ENCODE measurements around the gene BAMBI.

The BAMBI gene

GRCh38 chr10:28676326-28676967 is 874 bp upstream of the BAMBI start:
- no peak for DNase-seq (ENCODE audit: low read depth)

DNA sequence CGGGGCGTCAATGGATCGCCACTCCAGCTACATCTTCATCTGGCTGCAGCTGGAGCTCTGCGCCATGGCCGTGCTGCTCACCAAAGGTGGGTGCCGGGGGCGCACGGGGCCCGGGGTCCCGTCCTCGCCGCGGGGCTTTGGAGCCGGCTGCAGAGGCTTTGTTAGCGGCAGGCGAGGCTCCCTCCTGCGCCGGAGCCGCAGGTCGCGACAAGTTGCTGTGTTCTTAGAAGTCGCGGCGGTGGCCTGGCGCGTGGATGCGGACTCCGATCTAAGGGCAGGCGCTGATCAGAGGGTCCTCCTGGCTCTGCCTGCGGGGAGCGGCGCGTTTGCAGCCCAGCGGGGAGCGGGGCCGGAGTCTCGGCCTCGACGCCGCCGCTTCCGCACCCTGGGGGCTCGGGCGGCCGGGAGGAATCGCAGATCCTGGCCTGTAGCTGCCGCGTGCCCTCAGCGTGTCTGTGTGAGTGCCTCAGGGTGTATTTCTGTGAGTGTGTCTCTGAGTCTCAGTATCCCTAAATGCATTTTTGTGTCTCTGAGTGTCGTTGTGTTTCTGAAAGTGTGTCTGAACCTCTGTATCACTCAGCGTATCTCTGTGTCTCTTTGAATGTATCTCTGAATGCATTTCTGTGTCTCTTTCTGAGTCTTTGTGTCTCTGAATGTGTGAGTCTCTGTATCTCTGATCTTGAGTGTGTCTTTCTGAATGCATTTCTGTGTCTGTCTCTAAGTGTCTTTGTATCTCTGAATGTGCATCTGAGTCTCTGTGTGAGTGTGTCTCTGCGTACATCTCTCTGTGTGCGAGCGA is 766 bp downstream of the BAMBI start:
- DNase-seq (ENCODE audit: low read depth) = no peak

- no peak for DNase-seq (ENCODE audit: low read depth)
Measured at GRCh38 chr10:28678687-28679457, 1.6 kb downstream of the BAMBI start.

DNA sequence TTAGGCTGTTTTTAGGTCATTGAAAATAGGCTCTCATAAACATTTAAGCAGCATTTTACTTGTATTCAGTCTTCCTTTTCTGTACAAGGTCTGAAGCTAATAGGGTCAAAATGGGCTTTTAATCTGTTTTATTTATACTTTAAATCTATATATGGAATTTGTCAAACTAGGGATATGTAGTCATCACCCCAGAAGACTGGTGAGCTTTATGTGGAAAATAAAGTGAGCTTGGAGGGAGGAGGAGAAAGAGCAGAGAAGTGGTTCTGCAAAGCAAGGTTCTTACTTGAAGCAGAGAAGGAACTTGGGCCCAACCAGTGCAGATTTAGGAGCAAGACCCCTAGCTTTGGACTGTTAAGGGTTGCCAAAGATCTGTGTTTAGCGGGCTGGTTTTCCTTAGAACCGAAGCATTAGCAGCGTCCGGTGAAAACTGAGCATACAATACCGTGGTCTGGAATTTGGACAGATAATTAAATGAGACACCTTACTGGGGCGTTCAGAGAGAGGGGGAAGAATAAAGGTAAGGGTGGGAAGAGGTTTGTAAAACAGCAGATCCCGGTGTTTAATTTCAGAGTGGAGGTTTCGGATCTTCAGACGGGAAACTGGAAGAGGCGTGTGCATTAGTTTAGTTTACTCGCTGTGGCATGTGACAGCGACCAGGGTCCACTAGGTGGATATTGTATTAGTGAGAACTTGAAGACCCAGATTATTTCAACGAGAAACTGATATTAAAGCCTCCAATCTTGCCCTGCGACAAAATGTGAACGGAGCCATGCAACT is 2.4 kb downstream of the BAMBI start:
- no peak for DNase-seq (ENCODE audit: low read depth)

DNA sequence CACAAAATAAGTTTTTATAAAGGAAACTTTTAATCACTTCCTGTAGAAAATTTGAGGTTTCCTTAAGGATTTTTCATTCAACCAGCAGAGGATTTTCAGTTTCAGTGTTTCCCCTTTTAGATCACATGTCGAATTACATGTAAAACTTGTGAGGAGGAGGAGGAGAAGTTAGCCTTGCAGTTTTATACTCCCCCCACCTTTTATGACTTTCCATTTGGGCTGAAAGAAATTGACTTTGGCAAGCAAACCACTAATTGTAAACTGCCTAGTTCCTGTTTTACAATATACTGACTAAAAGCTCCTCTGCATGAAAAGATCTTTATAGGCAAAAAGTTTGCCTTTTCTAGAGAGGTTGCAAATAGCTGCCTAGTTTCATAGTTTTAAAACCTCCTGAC is 3.0 kb downstream of the BAMBI start:
- no peak for DNase-seq (ENCODE audit: low read depth)

- DNase-seq (ENCODE audit: low read depth) = no peak
Measured at GRCh38 chr10:28681291-28681763, 4.0 kb downstream of the BAMBI start.

- no peak for DNase-seq (ENCODE audit: low read depth)
Measured at GRCh38 chr10:28681928-28682750, 4.8 kb downstream of the BAMBI start.

DNA sequence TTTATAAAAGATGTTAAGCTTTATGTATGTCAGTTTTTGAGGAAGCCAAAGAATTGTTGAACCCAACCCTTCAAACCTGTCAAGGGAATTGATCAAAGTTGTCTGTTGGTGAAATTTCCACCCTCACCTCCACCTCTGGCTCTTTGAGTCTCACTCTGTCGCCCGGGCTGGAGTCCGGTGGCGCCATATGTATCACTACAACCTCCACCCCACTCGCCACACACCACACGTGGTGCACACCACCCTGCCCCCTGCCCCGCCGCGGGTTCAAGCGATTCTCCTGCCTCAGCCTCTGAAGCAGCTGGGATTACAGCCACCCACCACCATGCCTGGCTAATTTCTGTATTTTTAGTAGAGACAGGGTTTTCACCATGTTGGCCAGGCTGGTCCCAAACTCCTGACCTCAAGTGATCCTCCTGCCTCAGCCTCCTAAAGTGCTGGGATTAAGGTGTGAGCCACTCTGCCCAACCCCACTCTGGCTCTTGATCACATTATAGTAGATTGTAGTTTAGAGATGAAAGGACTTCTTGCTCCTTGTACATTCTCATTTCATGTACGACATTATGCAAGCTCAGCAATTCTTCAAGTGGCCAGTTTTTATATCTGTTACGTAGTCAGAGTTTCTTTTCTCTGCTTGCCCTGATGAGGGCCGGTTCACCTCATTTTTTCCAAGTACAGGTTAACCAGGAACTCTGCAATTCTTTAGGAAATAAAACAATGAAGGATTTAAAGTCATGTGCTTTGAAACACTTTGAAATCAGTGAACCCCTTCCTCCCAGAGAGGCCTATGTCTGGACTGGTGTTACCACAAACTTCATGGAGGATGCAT is 7.0 kb downstream of the BAMBI start:
- no peak for DNase-seq (ENCODE audit: low read depth)

DNA sequence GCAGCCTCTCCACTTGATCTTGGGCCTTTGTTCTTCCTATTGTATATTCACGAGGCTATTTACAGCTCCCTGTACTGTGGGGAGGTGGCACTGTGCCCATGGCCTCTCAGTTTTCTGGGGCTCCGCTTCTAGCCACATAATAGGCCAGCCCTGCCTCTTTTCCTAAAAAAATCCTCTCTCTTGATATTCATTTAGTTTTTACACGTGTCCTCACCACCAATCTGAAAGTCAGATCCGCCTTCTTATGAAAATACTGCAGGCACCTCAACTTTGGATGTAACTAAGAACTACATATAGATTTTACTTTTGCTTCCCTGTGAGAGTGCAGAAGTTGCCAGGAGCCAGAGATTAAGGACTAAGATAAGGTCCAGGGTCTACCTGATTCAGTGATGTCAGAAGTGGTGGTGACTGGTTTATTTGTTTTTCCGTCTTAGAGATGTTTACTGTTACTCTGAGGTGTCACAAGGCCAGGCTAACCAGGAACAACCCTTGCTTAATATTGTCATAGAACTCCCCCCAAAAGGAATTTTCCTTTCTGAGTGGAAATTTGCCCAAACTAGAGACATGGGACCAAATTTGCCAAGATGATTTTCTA is 7.8 kb downstream of the BAMBI start:
- DNase-seq (ENCODE audit: low read depth) = no peak

DNA sequence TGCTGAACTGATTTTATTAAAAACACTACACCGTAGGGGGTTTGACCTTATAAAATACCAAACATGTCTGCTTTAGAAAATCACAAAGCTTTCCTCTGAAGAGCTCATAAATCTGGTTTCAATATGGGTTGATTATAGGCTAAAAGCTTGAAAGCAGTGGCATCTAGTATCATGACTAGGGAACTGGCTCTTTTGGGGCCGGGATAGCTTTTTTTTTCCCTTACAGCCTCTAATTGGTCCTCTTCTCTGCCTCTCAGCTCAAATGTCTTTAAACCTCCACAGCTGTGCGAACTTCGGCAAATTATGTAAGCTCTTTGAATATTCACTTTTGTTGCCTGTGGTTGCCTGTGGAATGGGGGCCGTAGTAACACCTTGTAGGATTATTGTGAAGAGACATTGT is 8.4 kb downstream of the BAMBI start:
- DNase-seq (ENCODE audit: low read depth) = no peak

DNA sequence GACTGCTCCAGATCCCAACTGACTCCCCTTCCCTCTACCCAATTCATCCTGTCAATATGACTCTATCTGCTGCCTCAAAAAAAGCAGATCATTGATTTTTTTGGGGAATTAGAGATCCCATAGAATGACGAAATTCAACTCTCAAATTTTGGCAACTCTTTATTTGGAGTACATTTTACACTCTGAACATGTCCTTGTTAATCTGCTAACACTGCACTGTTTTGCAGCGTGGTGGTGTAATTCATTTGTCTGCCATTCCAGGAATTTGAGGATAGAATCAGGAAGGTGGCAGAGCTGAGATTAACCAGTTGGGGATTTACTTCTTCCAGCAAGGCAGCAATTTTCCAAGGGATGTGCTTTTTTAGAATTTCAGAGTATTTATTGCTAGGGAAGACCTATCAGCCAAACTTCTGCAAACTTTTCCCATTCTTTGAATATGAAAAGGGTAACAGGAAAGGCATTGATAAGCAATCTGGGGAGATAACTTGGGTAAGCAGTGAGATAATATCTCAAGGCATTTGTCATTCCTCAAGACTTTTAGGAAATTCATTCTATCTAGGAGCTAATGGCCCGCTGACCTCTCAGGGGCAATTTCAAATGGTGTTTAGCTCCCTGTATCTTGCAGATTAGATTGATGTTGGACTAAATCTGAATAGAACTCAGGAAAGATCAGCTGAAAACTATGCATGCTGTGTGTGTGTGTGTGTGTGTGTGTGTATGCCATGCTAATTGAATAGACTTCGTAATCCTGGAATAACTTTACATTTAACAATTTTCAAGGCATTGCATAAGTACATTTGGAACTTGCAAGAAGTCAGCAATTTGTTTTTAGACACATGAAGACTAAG is 9.7 kb downstream of the BAMBI start:
- no peak for DNase-seq (ENCODE audit: low read depth)

DNA sequence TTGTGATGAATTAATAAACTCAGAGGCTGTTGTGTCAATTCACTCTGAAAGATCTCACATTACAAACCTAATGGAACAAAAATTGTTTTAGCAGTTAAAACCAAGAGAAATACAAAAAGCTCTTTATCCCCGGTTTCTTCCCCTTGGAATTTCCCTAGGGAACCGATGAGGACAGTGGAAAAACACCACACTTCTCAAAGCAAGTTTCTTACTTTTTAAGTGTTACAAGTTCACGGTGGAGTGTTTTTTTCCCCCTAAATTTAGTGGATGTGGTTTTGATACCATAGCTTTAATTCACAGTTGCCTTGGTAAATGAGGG is 10.3 kb downstream of the BAMBI start:
- DNase-seq (ENCODE audit: low read depth) = no peak

- no peak for DNase-seq (ENCODE audit: low read depth)
Measured at GRCh38 chr10:28690545-28690944, 13.2 kb downstream of the BAMBI start.

GRCh38 chr10:28691187-28691694 is 13.9 kb downstream of the BAMBI start:
- DNase-seq (ENCODE audit: low read depth) = no peak

DNA sequence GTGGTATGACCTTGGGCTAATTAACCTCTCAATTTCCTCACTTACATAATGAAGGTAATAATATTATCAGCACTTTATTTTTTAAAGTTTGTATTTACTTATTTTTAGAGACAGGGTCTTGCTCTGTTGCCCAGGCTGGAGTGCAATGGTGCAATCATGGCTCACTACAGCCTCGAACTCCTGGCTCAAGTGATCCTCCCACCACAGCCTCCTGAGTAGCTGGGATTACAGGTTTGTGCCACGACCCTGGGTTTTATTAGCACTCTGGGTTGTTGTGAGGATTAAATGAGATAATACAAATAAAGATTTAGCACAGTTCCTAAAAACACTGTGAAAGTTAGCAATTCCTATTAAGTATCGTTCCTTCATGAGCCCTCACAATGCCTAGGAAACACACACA is 14.7 kb downstream of the BAMBI start:
- DNase-seq (ENCODE audit: low read depth) = no peak

DNA sequence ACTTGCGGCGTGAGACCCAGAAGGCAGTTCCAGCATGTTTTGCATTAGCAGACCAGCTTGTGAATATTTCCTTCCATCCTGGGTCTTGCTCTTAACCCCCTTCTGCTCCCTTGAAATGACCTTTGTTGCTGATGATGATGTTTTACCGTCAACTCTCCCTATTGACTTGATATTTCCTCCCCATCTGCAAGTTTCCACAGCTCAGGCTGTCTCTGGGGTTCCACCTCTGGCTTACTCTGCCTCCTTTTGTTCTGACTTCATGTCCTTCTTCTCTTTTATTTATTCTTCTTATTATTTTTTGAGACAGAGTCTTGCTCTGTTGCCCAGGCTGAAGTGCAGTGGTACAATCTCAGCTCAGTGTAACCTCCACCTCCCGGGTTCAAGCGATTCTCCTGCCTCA is 17.2 kb downstream of the BAMBI start:
- no peak for DNase-seq (ENCODE audit: low read depth)

GRCh38 chr10:28698075-28698474 is 20.8 kb downstream of the BAMBI start:
- DNase-seq (ENCODE audit: low read depth) = no peak

GRCh38 chr10:28704464-28705161 is 27.3 kb downstream of the BAMBI start:
- no peak for DNase-seq (ENCODE audit: low read depth)

Data from stromal cell of bone marrow (primary cell).